Gastrocnemius medialis (tissue), 4 donors: Measurements from ENCODE around the gene SH3BP4.

Experiments
- POLR2A ChIP-seq, 2 donors: fragments of 450-650 bp; IDR thresholded peaks; one replicate each; pipeline ENCODE4 v1.6.1; 2017; ENCODE audit warnings: antibody characterized with exemption in 2 of 2, mild to moderate bottlenecking in 2 of 2, moderate library complexity in 2 of 2
- TF ChIP-seq, protein P1 (sequence below), 5 experiments: fragments of 450-650 bp in 3 of 5; fragments of 200-600 bp in 2 of 5; sonication (generic) in 2 of 5; IDR thresholded peaks in 4 of 5; conservative IDR thresholded peaks in 1 of 5; 1 replicate in 4 of 5; 2 replicates in 1 of 5; pipeline ENCODE4 v1.5.1; 2016 to 2019; ENCODE audit warnings: antibody characterized with exemption in 5 of 5, mild to moderate bottlenecking in 3 of 5, moderate library complexity in 3 of 5

- TF ChIP-seq, protein P1, sequence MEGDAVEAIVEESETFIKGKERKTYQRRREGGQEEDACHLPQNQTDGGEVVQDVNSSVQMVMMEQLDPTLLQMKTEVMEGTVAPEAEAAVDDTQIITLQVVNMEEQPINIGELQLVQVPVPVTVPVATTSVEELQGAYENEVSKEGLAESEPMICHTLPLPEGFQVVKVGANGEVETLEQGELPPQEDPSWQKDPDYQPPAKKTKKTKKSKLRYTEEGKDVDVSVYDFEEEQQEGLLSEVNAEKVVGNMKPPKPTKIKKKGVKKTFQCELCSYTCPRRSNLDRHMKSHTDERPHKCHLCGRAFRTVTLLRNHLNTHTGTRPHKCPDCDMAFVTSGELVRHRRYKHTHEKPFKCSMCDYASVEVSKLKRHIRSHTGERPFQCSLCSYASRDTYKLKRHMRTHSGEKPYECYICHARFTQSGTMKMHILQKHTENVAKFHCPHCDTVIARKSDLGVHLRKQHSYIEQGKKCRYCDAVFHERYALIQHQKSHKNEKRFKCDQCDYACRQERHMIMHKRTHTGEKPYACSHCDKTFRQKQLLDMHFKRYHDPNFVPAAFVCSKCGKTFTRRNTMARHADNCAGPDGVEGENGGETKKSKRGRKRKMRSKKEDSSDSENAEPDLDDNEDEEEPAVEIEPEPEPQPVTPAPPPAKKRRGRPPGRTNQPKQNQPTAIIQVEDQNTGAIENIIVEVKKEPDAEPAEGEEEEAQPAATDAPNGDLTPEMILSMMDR (IDR thresholded peaks at IDR 0.05 in 4 of 5, conservative IDR thresholded peaks at IDR 0.05 in 1 of 5) = no peak
- TF ChIP-seq POLR2A (IDR thresholded peaks at IDR 0.05) = no peak
Measured at GRCh38 chr2:234955091-234955591, 3.3 kb downstream of the SH3BP4 start.
